ENCODE data around the gene SNAI3. TPM values are rescaled to one million over a fixed set of nuclear protein-coding genes. Genes with fewer than 3 reads are reported as not detected.
A peak's percentile ranks its signal among the peaks of the same experiment; 100 is the strongest.
"Not testable (repeated sequence)": the region's sequence is repeated elsewhere in the genome, so short reads cannot be mapped to it uniquely, and the experiment has no call there.

Gene SNAI3
- total RNA-seq, 1 donor from 2014 or later, result 0.97 TPM

- no peak for DNase-seq (ENCODE audit: low spot score)
- intact Hi-C loops (cut with DNase I), result no loop called here
Measured at GRCh38 chr16:88678224-88678979, 7.9 kb downstream of the SNAI3 start.

- intact Hi-C loops (cut with DNase I), result no loop called here
- no peak for DNase-seq (ENCODE audit: low spot score)
Measured at GRCh38 chr16:88677721-88678120, 8.6 kb downstream of the SNAI3 start.

- DNase-seq (ENCODE audit: low spot score), result no peak
- intact Hi-C loops (cut with DNase I), result no loop called here
Measured at GRCh38 chr16:88676502-88677242, 9.6 kb downstream of the SNAI3 start.

DNA sequence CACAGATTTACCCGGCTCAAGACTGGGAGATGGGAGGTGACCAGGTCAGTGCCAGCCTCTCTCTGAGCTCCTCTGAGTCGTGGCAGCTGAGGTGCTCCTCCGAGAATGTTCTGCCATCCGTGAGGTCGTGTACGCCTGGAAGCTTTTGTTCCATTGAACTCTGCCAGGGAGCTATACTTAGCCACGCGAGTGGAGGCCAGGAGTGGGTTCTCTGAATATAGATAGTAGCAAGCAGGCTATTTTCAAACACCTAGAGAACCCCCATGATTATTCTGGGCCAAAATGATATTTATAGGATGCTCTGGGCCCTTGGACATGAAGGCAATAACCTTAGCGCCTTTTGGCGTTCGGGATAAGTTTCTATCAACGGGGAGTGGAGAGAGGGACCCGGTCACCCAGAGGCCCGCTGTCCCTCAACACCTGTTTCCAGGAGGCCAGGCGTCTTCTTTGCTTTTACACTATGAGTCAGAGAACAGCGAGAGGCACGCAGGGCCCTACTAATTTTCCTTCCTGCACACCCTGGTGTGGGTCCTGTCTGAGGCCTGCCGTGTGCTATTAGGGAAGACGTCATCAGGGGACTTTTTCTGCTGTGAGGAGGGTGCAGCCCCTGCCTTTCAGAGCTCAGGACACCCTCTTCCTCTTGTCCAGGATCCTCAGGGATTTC is 12.5 kb downstream of the SNAI3 start:
- DNase-seq (ENCODE audit: low spot score), result no peak
- intact Hi-C loops (cut with DNase I), result no loop called here

- intact Hi-C loops (cut with DNase I), result no loop called here
- DNase-seq (ENCODE audit: low spot score), result no peak
Measured at GRCh38 chr16:88672776-88673175, 13.5 kb downstream of the SNAI3 start.

GRCh38 chr16:88671806-88672205 is 14.5 kb downstream of the SNAI3 start:
- intact Hi-C loops (cut with DNase I), result no loop called here

GRCh38 chr16:88669980-88670379 is 16.3 kb downstream of the SNAI3 start:
- no peak for DNase-seq (ENCODE audit: low spot score)

More at GRCh38 chr16:88671806-88672205, 14.5 kb downstream of the SNAI3 start:
- DNase-seq (ENCODE audit: low spot score), result no peak

GRCh38 chr16:88669493-88669892 is 16.8 kb downstream of the SNAI3 start:
- intact Hi-C loops (cut with DNase I); DNase-seq (ENCODE audit: low spot score): not testable (repeated sequence)

More at GRCh38 chr16:88669980-88670379, 16.3 kb downstream of the SNAI3 start:
- intact Hi-C loops (cut with DNase I), result no loop called here

DNA sequence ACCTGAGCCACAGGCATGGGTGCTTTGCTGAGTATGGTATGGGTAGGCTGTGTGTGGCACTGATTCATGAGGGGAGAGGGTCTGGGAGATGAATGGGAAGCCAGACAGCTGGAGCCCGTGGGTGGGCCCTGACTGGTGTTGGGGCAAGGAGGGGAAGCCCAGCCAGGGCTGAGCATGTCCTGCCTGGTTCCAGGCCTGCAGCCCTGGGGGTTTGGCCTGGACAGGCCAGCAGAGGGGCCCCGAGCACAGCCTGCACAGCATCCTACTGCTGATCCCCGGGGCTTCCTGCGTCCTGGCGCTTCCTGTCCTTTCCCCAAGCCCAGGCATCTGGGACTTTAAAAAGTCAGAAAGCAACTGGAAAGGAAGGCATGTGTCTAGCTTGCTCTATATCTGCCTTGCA is 18.8 kb downstream of the SNAI3 start:
- intact Hi-C loops (cut with DNase I), result no loop called here
- DNase-seq (ENCODE audit: low spot score), result no peak

- intact Hi-C loops (cut with DNase I), result no loop called here
- DNase-seq (ENCODE audit: low spot score), result no peak
Measured at GRCh38 chr16:88665570-88665969, 20.7 kb downstream of the SNAI3 start.

GRCh38 chr16:88665148-88665547 is 21.2 kb downstream of the SNAI3 start:
- DNase-seq (ENCODE audit: low spot score), result no peak
- intact Hi-C loops (cut with DNase I), result no loop called here

DNA sequence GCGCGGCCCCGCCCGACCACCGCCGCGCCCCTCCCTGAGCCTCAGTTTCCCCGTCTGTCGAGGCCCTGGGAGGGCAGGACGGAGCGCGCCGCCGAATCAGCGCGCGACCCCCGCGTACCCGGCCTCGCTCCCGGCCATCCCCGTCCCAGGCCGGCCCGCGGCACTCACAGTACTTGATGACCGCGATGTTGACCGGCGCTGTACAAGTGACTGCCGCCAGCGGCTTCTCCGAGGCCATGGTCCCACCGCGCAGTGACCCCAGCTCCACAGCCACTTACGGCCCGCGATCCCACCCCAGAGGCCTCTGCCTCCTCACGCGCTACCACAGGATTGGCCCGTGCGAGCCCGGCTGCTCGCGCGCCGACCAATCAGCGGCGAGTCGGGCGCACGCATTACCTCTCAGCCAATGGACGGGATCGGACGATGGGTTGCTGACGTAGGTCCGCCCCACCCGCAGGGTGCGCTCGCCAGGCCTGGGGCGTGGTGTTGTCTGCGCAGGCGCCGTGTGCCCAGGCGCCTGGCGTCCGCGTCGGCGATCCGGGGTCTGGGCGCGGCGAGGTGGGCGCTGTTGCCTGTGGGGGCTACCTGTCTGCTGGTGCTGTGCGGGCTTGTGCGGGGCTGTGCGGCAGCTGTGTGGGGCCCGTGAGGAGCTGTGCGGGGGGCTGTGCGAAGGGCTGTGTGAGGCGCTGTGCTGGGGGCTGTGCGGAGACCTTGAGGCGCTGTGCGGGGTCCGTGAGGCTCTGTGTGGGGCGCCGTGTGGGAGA is 23.3 kb downstream of the SNAI3 start, which contains the start of gene MVD:
TSS of gene MVD (minus strand) at position 249 of the 764 bp plus-strand sequence. CDS start at position 238, 11 bp downstream.
- DNase-seq (ENCODE audit: low spot score), result peak; percentile 99
- intact Hi-C loops (cut with DNase I), result loop anchor here (5.0 kb wide), 1 partner anchor 71 kb away; no protein-coding TSS in a partner anchor

- intact Hi-C loops (cut with DNase I), result loop anchor here (5.0 kb wide), 1 partner anchor 70 kb away; no protein-coding TSS in a partner anchor
- DNase-seq (ENCODE audit: low spot score), result no peak
Measured at GRCh38 chr16:88662222-88662842, 24.0 kb downstream of the SNAI3 start.

DNA sequence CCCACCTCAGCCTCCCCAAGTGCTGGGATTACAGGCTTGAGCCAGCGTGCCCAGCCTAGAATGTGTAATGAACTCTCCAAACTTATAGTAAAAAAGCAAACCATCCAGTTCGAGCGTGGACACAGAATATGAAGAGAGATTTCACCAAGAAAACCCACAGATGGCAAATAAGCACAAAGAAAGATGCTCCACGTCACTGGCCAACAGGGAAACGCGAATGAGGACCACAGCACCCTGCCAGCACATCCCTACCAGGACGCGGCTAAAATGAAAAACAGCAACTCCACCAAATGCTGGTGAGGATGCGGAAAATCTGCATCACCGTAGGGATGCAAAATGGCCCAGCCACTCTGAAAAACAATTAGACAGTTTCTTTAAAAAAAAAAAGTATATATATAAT is 24.8 kb downstream of the SNAI3 start:
- intact Hi-C loops (cut with DNase I), result loop anchor here (5.0 kb wide), 1 partner anchor 69 kb away; no protein-coding TSS in a partner anchor

GRCh38 chr16:88659160-88659559 is 27.1 kb downstream of the SNAI3 start:
- DNase-seq (ENCODE audit: low spot score), result no peak
- intact Hi-C loops (cut with DNase I), result loop anchor here (5.0 kb wide), 1 partner anchor 43 kb away; no protein-coding TSS in a partner anchor

More for the DNA sequence above, 24.8 kb downstream of the SNAI3 start:
- no peak for DNase-seq (ENCODE audit: low spot score)

DNA sequence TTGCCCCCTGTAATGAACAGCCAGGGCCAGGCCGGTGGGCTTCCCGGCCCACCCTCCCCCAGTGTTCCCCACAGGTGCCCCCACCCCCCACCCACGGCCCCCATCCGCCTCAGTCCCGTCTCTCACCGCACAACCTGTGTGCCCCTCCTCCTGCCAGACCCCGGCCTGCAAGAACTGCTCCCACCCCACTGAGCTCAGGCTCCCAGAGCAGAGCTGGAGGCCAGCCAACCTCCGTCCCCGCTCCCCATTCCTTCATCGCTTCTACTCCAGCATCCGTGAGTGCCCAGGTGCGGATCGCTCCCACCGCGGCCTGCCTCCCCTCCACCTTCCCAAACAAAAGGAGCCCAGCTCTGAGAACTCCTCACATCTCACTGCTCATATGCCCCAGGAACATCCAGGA is 27.6 kb downstream of the SNAI3 start:
- intact Hi-C loops (cut with DNase I), result loop anchor here (5.0 kb wide), 1 partner anchor 44 kb away; no protein-coding TSS in a partner anchor
- DNase-seq (ENCODE audit: low spot score), result no peak

- intact Hi-C loops (cut with DNase I), result loop anchor here (5.0 kb wide), 1 partner anchor 45 kb away; no protein-coding TSS in a partner anchor
- DNase-seq (ENCODE audit: low spot score), result no peak
Measured at GRCh38 chr16:88657371-88657770, 28.9 kb downstream of the SNAI3 start.

DNA sequence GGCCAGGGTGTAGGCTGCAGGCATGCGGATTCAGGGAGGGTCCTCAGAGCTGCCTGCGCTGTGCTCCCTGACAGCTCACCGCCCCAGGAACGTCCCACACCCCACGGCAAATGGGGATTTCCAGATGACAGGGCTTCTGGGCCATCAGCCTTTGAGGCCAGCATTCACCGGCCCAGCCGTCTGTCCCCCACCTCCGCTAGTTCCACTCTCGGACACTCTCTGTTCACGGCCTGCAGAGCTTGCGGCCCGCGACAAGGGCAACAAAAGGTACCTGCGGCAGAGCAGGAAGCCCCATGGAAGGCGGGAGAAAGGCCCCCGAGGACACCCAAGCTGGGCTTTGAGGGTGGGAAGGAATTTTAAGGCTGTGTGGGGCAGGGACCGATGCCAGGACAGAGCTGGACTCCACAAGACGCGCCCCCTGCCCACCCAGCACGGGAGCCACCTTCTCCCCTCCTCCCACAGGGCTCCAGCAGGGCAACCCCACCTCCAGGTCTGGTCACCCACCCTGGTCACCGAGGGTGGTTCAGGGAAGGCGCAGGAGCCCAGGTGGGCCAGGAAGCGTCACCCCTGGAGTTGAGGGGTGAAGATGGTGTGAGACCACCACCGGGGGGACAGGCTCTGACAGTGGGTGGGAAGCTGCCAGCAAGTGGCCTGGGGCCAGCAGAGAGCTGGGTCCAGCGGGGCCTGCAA is 29.9 kb downstream of the SNAI3 start:
- intact Hi-C loops (cut with DNase I), result loop anchor here (5.0 kb wide), 1 partner anchor 46 kb away; no protein-coding TSS in a partner anchor
- no peak for DNase-seq (ENCODE audit: low spot score)
